IMR-90 (cell line): Measurements from ENCODE around the gene BTBD2. TPM values are rescaled to one million over a fixed set of nuclear protein-coding genes. Genes with fewer than 3 reads are reported as not detected.

ENCODE experiments used
- ATAC-seq: fragments of 200-7000 bp; cut with Tn5 transposase; 2 replicates; pipeline ENCODE4 v1.9.1; 2020; ENCODE audit warnings: low read depth, mild to moderate bottlenecking, moderate library complexity
- BruUV-seq: library from RNA; stranded (reverse); fragments of 400-500 nt; replicated peaks from 2 replicates; lab custom pipeline; 2021; lab: Mats Ljungman, UMichigan
- CTCF ChIA-PET: fragments of 300-600 bp; formaldehyde crosslinking; extraction: SDS; loops from one replicate; lab custom pipeline; 2021; ENCODE audit warnings: antibody characterized with exemption; lab: Yijun Ruan, JAX
- POLR2A ChIA-PET: fragments of 300-600 bp; sonication (Branson Sonifier 250); formaldehyde crosslinking; loops from one replicate; lab custom pipeline; 2022; ENCODE audit warnings: antibody characterized with exemption; ENCODE audit not compliant: unreplicated experiment; lab: Charles Lee
- DNase-seq: peaks from one replicate; pipeline ENCODE4 v3.0.0; 2013
- H2AFZ ChIP-seq: replicated peaks from 2 replicates; pipeline ENCODE3; 2013; ENCODE audit warnings: low read length, mild to moderate bottlenecking; ENCODE audit not compliant: poor library complexity
- H2AK5ac ChIP-seq: 2 replicates; pipeline ENCODE4 v1.6.1; 2013; ENCODE audit warnings: low read depth, low read length, inconsistent platforms
- H2AK9ac ChIP-seq: replicated peaks from 2 replicates; pipeline ENCODE3; 2013; ENCODE audit warnings: mild to moderate bottlenecking, low read depth, low read length, moderate library complexity; ENCODE audit not compliant: poor library complexity
- H2BK120ac ChIP-seq: 2 replicates; pipeline ENCODE4 v1.6.1; 2013; ENCODE audit warnings: low read depth, low read length, inconsistent platforms
- H2BK15ac ChIP-seq: 3 replicates; pipeline ENCODE4 v1.6.1; 2013; ENCODE audit warnings: low read depth, low read length, inconsistent platforms
- H2BK20ac ChIP-seq: 2 replicates; pipeline ENCODE4 v1.6.1; 2013; ENCODE audit warnings: low read depth, mild to moderate bottlenecking, inconsistent platforms, low read length, moderate library complexity
- H2BK5ac ChIP-seq: 2 replicates; pipeline ENCODE4 v1.6.1; 2013; ENCODE audit warnings: mild to moderate bottlenecking, low read depth, low read length, inconsistent platforms; ENCODE audit not compliant: poor library complexity, severe bottlenecking
- H3K14ac ChIP-seq: replicated peaks from 2 replicates; pipeline ENCODE4 v1.6.1; 2013; ENCODE audit warnings: low read depth, low read length, inconsistent platforms
- H3K18ac ChIP-seq: 2 replicates; pipeline ENCODE4 v1.6.1; 2013; ENCODE audit warnings: low read depth, low read length, control low read depth
- H3K23ac ChIP-seq: 2 replicates; pipeline ENCODE4 v1.6.1; 2013; ENCODE audit warnings: low read depth, low read length, inconsistent platforms
- H3K27ac ChIP-seq: 2 replicates; pipeline ENCODE4 v1.5.1; 2013; ENCODE audit warnings: mild to moderate bottlenecking, control low read depth, low read length; ENCODE audit not compliant: insufficient read depth
- H3K27me3 ChIP-seq: 2 replicates; pipeline ENCODE4 v1.6.1; 2013; ENCODE audit warnings: low read length; ENCODE audit not compliant: control insufficient read depth, insufficient read depth
- H3K36me3 ChIP-seq: 2 replicates; pipeline ENCODE4 v1.6.1; 2013; ENCODE audit warnings: low read length, mixed read lengths; ENCODE audit not compliant: control insufficient read depth, insufficient read depth
- H3K4ac ChIP-seq: 2 replicates; pipeline ENCODE4 v1.6.1; 2013; ENCODE audit warnings: low read depth, low read length, inconsistent platforms
- H3K4me1 ChIP-seq: 2 replicates; pipeline ENCODE4 v1.6.1; 2013; ENCODE audit warnings: low read length, mixed read lengths; ENCODE audit not compliant: control insufficient read depth, insufficient read depth
- H3K4me2 ChIP-seq: 2 replicates; pipeline ENCODE4 v1.6.1; 2013; ENCODE audit warnings: low read depth, mild to moderate bottlenecking, control low read depth, low read length, moderate library complexity
- H3K4me3 ChIP-seq: 2 replicates; pipeline ENCODE4 v1.5.1; 2013; ENCODE audit warnings: low read depth, mild to moderate bottlenecking, control low read depth, low read length, moderate library complexity; ENCODE audit not compliant: insufficient read depth
- H3K56ac ChIP-seq: 2 replicates; pipeline ENCODE4 v1.6.1; 2013; ENCODE audit warnings: low read length, inconsistent platforms; ENCODE audit not compliant: insufficient read depth; ENCODE audit errors: extremely low read depth
- H3K79me1 ChIP-seq, 2 experiments: 2 replicates each; pipeline ENCODE4 v1.6.1; 2013; ENCODE audit warnings: low read length in 2 of 2, inconsistent platforms in 1 of 2, low read depth in 1 of 2
- H3K9ac ChIP-seq: 2 replicates; pipeline ENCODE4 v1.6.1; 2013; ENCODE audit warnings: low read depth, low read length, control low read depth
- H3K9me1 ChIP-seq: 2 replicates; pipeline ENCODE4 v1.6.1; 2013; ENCODE audit warnings: low read length, inconsistent platforms; ENCODE audit not compliant: insufficient read depth
- H3K9me3 ChIP-seq: 2 replicates; pipeline ENCODE4 v1.6.1; 2013; ENCODE audit warnings: low read length; ENCODE audit not compliant: control insufficient read depth, insufficient read depth
- H4K20me1 ChIP-seq: 2 replicates; pipeline ENCODE4 v1.6.1; 2013; ENCODE audit warnings: low read length, inconsistent platforms; ENCODE audit not compliant: insufficient read depth
- H4K5ac ChIP-seq: 2 replicates; pipeline ENCODE4 v1.6.1; 2013; ENCODE audit warnings: mild to moderate bottlenecking, low read depth, low read length, control low read depth
- H4K8ac ChIP-seq, 2 experiments: 2 replicates each; pipeline ENCODE4 v1.6.1; 2013; ENCODE audit warnings: low read depth in 2 of 2, low read length in 2 of 2, control low read depth in 1 of 2, inconsistent platforms in 1 of 2
- H4K91ac ChIP-seq: 2 replicates; pipeline ENCODE4 v1.6.1; 2013; ENCODE audit warnings: low read depth, low read length, inconsistent platforms; ENCODE audit not compliant: insufficient read depth
- BHLHE40 ChIP-seq: fragments of 150-350 bp; IDR thresholded peaks from 2 replicates; pipeline ENCODE4 v1.6.1; 2016; ENCODE audit warnings: mild to moderate bottlenecking, low read depth, low read length
- CEBPB ChIP-seq: IDR thresholded peaks from 2 replicates; pipeline ENCODE4 v1.6.1; 2012; ENCODE audit warnings: low read depth, low read length, improper control_type of control experiment
- CHD1 ChIP-seq: IDR thresholded peaks from 2 replicates; pipeline ENCODE4 v1.6.1; 2012; ENCODE audit warnings: low read depth, low read length, improper control_type of control experiment
- FOS ChIP-seq: fragments of 150-350 bp; IDR thresholded peaks from 2 replicates; pipeline ENCODE4 v1.6.1; 2016; ENCODE audit warnings: low read depth, low read length
- MAFK ChIP-seq: IDR thresholded peaks from 2 replicates; pipeline ENCODE4 v1.6.1; 2012; ENCODE audit warnings: low read depth, low read length, improper control_type of control experiment
- MAZ ChIP-seq: IDR thresholded peaks from 2 replicates; pipeline ENCODE4 v1.6.1; 2012; ENCODE audit warnings: low read depth, mild to moderate bottlenecking, low read length, improper control_type of control experiment, moderate library complexity, borderline replicate concordance
- MXI1 ChIP-seq: IDR thresholded peaks from 2 replicates; pipeline ENCODE4 v1.6.1; 2012; ENCODE audit warnings: low read depth, mild to moderate bottlenecking, low read length, moderate library complexity, borderline replicate concordance
- NFE2L2 ChIP-seq: fragments of 150-350 bp; IDR thresholded peaks from 2 replicates; pipeline ENCODE4 v1.6.1; 2016; ENCODE audit warnings: low read depth, mild to moderate bottlenecking, low read length
- RCOR1 ChIP-seq: IDR thresholded peaks from 2 replicates; pipeline ENCODE4 v1.6.1; 2012; ENCODE audit warnings: mild to moderate bottlenecking, low read length, improper control_type of control experiment; ENCODE audit not compliant: insufficient replicate concordance
- RFX5 ChIP-seq: IDR thresholded peaks from 2 replicates; pipeline ENCODE4 v1.8.0; 2012; ENCODE audit warnings: low read depth, mild to moderate bottlenecking, low read length, moderate library complexity
- SMC3 ChIP-seq: fragments of 150-350 bp; IDR thresholded peaks from 2 replicates; pipeline ENCODE4 v1.6.1; 2016; ENCODE audit warnings: low read depth, mild to moderate bottlenecking, antibody characterized with exemption, low read length, moderate library complexity
- WGBS, 2 experiments: methylation state at CpG; one replicate each; pipeline versions ENCODE4 v1.1.5 to v1.1.7; 2013; ENCODE audit warnings: missing lambda C conversion rate in 2 of 2; ENCODE audit not compliant: insufficient read length in 1 of 2; ENCODE audit errors: extremely low coverage in 2 of 2; 5-methylcytosine and 5-hydroxymethylcytosine counted together
- dilution Hi-C: fragments of 300-500 bp; cut with HindIII; formaldehyde crosslinking; loops from one replicate; pipeline ENCODE4 v1.14.3; 2018; ENCODE audit warnings: low sequenced_read_pairs; ENCODE audit not compliant: unreplicated experiment
- in situ Hi-C: fragments of 300-500 bp; cut with MboI; formaldehyde crosslinking; loops from 3 replicates; pipeline ENCODE4 v1.14.3; 2019; ENCODE audit warnings: low sequenced_read_pairs, inconsistent platforms, mixed read lengths
- intact Hi-C: fragments of 100-400 bp; cut with micrococcal nuclease; formaldehyde crosslinking; loops from 2 replicates; pipeline ENCODE4 v1.10.0; 2022
- polyA plus RNA-seq, 3 experiments: library from polyadenylated mRNA; depleted of rRNA; stranded (reverse); fragments of >200 nt; gene quantifications; 2 replicates each; pipeline ENCODE4 v1.2.3, GENCODE V29; 2012; ENCODE audit warnings: low replicate concordance in 1 of 3
- total RNA-seq: library from RNA; depleted of rRNA; stranded (reverse); fragments of >200 nt; gene quantifications from 2 replicates; pipeline ENCODE4 v1.2.3, GENCODE V29; 2012
- TF ChIP-seq, protein P1 (sequence below): conservative IDR thresholded peaks from 2 replicates; pipeline ENCODE4 v1.5.1; 2012; ENCODE audit warnings: mild to moderate bottlenecking, low read depth, low read length, improper control_type of control experiment
- TF ChIP-seq, protein P2 (sequence below): fragments of 150-350 bp; IDR thresholded peaks from 2 replicates; pipeline ENCODE4 v1.6.1; 2017; ENCODE audit warnings: mild to moderate bottlenecking, antibody characterized with exemption, low read length, low read depth

BTBD2 gene
- total and polyA plus RNA-seq, 2 of the 4 experiments (the other 2 are of a cell fraction): 24.4 to 65.7 TPM

DNA sequence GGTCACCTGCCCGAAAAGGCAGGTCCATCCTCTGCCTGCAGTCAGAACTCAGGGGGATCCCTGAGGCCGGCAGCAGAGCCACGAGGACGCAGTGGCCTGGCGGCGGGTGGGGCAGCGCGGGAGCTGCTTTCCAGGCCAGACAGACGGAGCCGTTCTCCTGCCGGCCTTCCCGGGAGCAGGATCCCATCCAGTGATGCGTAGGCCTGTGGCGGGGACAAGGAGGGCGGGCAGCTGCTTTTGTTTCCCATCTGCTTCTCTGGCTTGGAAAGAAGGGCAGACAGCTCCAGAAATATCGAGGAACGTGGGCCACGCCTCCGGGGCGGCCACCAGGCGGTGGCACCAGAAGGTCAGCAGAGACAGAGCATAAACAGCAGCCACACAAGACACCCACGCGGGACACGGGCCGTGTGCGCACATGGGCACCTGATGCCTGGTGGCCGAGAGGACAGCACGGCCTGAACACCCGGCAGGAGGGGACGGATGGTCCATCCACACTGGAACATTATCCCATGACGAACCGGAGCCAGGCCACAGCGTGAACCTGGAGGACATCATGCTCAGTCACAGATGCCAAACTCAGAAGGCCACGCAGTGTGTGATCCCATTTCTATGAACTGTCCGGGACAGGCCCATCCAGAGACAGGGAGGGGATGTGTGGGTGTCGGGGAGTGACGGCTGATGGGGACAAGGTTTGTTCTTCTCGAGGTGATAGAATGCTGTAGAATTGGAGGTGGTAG is 49.4 kb upstream of the BTBD2 start:
- Histone ChIP-seq H3K79me1 (peaks cover 2 to 16% of the 10 kb centered on the region in 2 experiments; a peak in 3 of 4 replicates), H3K9me1 (peaks cover 7% of the 10 kb centered on the region), H2BK120ac (no peak overlapping the region), H3K9ac (no peak overlapping the region), H3K36me3 (no peaks in the 10 kb centered on the region), H2BK20ac (no peak overlapping the region), H2BK15ac (no peak overlapping the region), H3K23ac (no peak overlapping the region), H3K9me3 (no peaks in the 10 kb centered on the region), H4K5ac (no peak overlapping the region), H3K4me2 (no peak overlapping the region), H4K20me1 (0 out of 2 replicates have a peak, but pooled peaks cover 5% of the 10 kb centered on the region), H2AK5ac (0 out of 2 replicates have a peak overlapping the region, but pooled peaks have one; percentile 13), H2BK5ac (no peak overlapping the region), H3K4me1 (peaks cover 14% of the 10 kb centered on the region), H3K14ac (no peak overlapping the region), H4K8ac (no peak overlapping the region; a peak in 1 of 4 replicates), H3K18ac (no peak overlapping the region), H3K4me3 (no peak overlapping the region), H3K56ac (no peak overlapping the region), H3K27me3 (no peaks in the 10 kb centered on the region), H2AK9ac (peak overlapping the region; percentile 81), H3K4ac (no peak overlapping the region), H4K91ac (no peak overlapping the region), H2AFZ (peak overlapping the region; percentile 78), H3K27ac (no peak overlapping the region)
- no TSS peak for BruUV-seq
- POLR2A ChIA-PET: no interaction called here
- dilution Hi-C loops: no loop called here
- in situ Hi-C loops: loop anchor here (5.0 kb wide), 1 partner anchor 43 kb away; no protein-coding TSS in a partner anchor
- CTCF ChIA-PET: no interaction called here
- 65% methylated on average over 31 of the region's 38 CpGs; no CpG with 5 or more reads in 1 of the 2 experiments for WGBS, 2 experiments
- DNase-seq: no peak
- intact Hi-C loops: no loop called here
- TF ChIP-seq, protein P1, sequence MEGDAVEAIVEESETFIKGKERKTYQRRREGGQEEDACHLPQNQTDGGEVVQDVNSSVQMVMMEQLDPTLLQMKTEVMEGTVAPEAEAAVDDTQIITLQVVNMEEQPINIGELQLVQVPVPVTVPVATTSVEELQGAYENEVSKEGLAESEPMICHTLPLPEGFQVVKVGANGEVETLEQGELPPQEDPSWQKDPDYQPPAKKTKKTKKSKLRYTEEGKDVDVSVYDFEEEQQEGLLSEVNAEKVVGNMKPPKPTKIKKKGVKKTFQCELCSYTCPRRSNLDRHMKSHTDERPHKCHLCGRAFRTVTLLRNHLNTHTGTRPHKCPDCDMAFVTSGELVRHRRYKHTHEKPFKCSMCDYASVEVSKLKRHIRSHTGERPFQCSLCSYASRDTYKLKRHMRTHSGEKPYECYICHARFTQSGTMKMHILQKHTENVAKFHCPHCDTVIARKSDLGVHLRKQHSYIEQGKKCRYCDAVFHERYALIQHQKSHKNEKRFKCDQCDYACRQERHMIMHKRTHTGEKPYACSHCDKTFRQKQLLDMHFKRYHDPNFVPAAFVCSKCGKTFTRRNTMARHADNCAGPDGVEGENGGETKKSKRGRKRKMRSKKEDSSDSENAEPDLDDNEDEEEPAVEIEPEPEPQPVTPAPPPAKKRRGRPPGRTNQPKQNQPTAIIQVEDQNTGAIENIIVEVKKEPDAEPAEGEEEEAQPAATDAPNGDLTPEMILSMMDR: no peak
- no peak for TF ChIP-seq RFX5
- no peak for TF ChIP-seq MAZ
- TF ChIP-seq CHD1: no peak
- TF ChIP-seq MAFK: no peak
- TF ChIP-seq, protein P2, sequence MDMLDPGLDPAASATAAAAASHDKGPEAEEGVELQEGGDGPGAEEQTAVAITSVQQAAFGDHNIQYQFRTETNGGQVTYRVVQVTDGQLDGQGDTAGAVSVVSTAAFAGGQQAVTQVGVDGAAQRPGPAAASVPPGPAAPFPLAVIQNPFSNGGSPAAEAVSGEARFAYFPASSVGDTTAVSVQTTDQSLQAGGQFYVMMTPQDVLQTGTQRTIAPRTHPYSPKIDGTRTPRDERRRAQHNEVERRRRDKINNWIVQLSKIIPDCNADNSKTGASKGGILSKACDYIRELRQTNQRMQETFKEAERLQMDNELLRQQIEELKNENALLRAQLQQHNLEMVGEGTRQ: no peak
- no peak for TF ChIP-seq FOS
- TF ChIP-seq RCOR1: no peak
- no peak for TF ChIP-seq MXI1
- TF ChIP-seq CEBPB: no peak
- no peak for TF ChIP-seq NFE2L2
- TF ChIP-seq SMC3: no peak
- no peak for TF ChIP-seq BHLHE40
- ATAC-seq: no peak
